IPS-NIHi7 (cell line): ENCODE measurements around the gene RHOC.

ENCODE experiments used
- DNase-seq: peaks from one replicate; pipeline ENCODE4 v3.0.0; 2012; ENCODE audit warnings: mixed read lengths; ENCODE audit errors: extremely low spot score

The RHOC gene

GRCh38 chr1:112702067-112702395 is 4.9 kb downstream of the RHOC start:
- no peak for DNase-seq

- DNase-seq: no peak
These were observed 5.5 kb downstream of the RHOC start for GRCh38 chr1:112701227-112702066.

DNA sequence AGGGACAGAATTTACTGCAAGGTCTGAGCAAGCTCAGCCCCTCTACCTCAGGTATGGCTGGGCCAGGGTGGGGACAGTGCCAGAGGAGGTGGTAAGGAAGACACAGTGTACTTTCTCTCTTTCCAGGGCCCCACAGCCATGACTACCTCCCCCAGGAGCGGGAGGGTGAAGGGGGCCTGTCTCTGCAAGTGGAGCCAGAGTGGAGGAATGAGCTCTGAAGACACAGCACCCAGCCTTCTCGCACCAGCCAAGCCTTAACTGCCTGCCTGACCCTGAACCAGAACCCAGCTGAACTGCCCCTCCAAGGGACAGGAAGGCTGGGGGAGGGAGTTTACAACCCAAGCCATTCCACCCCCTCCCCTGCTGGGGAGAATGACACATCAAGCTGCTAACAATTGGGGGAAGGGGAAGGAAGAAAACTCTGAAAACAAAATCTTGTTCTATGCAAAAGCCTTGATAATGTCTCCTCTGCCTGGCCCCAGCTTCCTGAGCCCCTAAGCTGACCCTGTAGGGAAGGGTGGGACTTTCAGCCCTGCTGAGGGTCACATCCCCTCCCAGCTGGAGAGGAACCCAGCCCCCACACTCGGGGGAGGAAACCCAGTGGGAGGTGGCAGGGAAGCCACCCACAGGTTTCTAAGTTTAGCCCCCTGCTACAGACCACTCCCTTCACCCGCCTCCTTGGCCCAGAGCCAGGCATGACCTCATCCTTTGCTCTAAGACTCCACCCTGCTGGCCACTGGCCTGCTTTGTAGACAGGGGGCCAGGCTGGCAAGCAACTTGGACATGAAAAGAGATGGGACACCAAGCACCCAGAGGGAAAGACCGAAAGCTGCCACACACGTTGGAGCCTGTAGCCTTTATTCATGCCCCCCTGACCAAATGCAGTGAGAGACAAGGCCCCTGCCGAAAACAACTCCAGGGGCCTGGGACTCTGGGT is 6.4 kb downstream of the RHOC start:
- peak; percentile 83 for DNase-seq

- no peak for DNase-seq
These were observed 7.3 kb downstream of the RHOC start for GRCh38 chr1:112699425-112700144.

DNA sequence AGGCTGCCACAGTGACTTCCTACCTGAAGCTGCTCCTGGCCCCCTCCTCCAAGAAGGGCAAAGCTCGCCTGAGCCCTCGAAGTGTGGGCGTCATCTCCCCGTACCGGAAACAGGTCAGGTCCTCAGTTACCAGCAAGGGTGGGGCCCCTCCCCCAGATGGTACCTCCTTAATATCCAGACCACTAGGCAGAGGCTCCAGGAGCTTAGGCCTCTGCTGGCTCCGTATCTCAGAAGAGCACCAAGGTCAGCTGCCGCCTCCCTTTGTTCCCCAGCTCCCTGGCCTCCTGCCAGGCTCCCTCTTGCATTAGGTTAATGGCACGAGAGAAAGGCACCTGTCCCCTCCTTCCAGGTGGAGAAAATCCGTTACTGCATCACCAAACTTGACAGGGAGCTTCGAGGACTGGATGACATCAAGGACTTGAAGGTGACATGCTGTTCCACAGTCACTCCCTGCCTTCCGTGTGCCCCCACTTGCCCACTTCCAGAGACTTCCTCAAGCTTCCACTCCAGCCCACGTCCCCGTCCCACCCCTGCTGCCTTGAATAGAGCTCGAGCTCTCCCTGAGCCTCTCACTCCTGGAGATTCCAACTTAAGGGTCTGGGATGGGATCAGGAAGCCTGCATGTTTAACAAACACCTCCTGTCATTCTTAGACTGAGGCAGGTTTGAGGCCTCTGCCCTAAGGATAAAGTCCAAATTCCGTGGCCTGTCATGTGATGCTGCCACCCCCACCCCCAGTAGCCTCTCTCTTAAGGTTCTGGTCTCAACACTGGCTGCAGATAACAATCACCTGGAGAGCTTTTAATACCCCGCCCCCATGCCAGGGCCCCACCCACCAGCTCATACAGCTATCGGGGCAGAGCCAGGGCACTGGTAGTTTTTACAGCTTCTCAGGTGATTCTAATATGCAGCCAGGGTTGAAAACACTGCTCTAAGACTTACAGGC is 8.3 kb downstream of the RHOC start:
- DNase-seq: peak; percentile 38

GRCh38 chr1:112697781-112698201 is 9.1 kb downstream of the RHOC start:
- DNase-seq: no peak

DNA sequence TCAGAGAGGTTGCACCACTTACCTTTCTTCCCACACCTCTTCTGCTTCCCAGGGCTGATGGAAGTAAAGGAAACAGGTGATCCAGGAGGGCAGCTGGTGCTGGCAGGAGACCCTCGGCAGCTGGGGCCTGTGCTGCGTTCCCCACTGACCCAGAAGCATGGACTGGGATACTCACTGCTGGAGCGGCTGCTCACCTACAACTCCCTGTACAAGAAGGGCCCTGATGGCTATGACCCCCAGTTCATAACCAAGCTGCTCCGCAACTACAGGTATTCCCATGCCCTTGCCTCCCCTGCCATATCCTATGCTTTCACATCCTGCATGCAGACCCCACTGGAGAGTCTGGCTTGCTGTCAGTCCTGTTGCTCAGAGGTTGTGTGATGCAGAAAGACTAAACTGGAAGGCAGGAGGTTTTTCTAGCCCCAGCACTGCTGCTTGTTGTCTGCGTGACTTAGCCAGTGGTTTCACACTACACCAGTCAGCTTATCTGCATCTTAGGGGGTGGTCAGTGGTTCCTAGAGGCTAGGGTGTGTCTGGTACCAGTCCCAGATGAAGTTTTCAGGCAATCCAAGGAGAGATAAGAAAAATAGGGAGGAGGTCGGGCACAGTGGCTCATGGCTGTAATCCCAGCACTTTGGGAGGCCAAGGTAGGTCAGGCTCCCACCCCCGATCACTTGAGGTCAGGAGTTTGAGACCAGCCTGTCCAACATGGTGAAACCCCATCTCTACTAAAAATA is 10.2 kb downstream of the RHOC start:
- no peak for DNase-seq

DNA sequence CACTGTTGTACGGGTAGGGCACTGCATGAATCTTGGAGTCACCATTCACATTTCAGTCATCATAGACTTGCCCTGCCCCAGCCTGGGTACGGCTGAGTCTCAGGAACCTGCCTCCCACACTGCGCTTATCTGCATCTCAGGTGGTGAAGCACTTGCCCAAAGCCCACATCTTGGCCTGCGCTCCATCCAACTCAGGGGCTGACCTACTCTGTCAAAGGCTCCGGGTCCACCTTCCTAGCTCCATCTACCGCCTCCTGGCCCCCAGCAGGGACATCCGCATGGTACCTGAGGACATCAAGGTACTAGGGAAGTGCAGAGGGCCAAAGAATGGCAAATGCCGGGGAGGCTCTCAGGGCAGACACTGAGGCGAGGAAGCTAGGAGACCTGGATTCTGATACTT is 11.7 kb downstream of the RHOC start:
- DNase-seq: no peak

GRCh38 chr1:112694363-112694929 is 12.5 kb downstream of the RHOC start:
- no peak for DNase-seq

GRCh38 chr1:112693821-112694220 is 13.1 kb downstream of the RHOC start:
- DNase-seq: no peak

- no peak for DNase-seq
These were observed 14.2 kb downstream of the RHOC start for GRCh38 chr1:112692681-112693080.

DNA sequence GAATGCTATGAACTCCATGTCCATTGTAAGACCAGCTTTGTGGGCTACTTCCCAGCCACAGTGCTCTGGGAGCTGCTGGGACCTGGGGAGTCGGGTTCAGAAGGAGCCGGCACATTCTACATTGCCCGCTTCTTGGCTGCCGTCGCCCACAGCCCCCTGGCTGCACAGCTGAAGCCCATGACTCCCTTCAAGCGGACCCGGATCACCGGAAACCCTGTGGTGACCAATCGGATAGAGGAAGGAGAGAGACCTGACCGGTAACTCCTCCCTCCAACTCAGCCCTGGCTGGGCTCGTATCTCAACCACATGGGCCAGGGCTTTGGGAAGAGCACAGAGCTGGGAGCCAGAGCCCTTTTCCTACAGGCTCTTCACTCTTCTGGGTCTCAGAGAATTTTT is 17.1 kb downstream of the RHOC start:
- DNase-seq: no peak

DNA sequence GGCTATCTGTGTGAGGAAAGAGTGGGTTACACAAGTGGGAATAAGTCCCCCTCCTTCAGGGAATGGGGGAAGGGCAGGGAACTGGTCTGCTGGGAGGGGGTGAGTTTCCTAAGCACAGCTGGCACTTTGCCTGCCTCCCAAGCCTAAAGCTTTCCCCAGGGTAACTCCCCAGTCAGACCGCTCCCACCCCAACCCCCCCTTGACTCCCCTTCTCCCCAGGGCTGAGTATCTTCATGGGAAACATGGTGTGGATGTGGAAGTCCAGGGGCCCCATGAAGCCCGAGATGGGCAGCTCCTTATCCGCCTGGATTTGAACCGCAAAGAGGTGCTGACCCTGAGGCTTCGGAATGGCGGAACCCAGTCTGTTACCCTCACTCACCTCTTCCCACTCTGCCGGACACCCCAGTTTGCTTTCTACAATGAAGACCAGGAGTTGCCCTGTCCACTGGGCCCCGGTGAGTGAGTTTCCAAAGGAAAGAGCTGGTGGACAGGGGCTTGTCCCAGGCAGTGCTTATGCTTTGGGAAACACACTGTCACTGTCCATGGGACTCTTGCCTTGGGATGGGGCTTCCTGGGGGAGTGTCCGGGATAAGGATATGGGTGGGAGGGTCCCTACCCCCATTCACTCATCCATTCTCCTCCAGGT is 17.6 kb downstream of the RHOC start:
- DNase-seq: no peak

DNA sequence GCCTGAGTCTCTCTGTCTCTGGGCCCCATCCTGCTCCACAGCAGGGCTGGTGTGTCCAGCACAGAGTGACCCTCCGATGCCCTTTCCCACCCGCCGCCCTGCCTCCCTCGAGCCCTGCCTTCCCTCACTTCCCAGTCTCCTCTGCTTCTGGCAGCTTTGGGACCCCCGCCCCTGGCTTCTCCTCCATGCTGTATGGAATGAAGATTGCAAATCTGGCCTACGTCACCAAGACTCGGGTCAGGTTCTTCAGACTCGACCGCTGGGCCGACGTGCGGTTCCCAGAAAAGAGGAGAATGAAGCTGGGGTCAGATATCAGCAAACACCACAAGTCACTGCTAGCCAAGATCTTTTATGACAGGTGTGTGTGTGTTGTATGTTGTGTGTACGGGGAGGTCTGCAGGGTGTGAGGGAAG is 18.1 kb downstream of the RHOC start:
- no peak for DNase-seq

- DNase-seq: no peak
These were observed 19.0 kb downstream of the RHOC start for GRCh38 chr1:112687785-112688496.

- no peak for DNase-seq
These were observed 19.6 kb downstream of the RHOC start for GRCh38 chr1:112687361-112687760.

GRCh38 chr1:112686835-112687234 is 20.1 kb downstream of the RHOC start:
- DNase-seq: no peak

- DNase-seq: no peak
These were observed 20.5 kb downstream of the RHOC start for GRCh38 chr1:112686417-112686816.

- no peak for DNase-seq
These were observed 21.0 kb downstream of the RHOC start for GRCh38 chr1:112685913-112686312.
